ENCODE measurements around the gene RAPGEF3.

The RAPGEF3 gene

GRCh38 chr12:47754126-47754525 lies 4.6 kb downstream of the RAPGEF3 start:
- DNase-seq (ENCODE audit: low read depth): no peak
- TF ChIP-seq, protein P1, sequence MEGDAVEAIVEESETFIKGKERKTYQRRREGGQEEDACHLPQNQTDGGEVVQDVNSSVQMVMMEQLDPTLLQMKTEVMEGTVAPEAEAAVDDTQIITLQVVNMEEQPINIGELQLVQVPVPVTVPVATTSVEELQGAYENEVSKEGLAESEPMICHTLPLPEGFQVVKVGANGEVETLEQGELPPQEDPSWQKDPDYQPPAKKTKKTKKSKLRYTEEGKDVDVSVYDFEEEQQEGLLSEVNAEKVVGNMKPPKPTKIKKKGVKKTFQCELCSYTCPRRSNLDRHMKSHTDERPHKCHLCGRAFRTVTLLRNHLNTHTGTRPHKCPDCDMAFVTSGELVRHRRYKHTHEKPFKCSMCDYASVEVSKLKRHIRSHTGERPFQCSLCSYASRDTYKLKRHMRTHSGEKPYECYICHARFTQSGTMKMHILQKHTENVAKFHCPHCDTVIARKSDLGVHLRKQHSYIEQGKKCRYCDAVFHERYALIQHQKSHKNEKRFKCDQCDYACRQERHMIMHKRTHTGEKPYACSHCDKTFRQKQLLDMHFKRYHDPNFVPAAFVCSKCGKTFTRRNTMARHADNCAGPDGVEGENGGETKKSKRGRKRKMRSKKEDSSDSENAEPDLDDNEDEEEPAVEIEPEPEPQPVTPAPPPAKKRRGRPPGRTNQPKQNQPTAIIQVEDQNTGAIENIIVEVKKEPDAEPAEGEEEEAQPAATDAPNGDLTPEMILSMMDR (conservative IDR thresholded peaks at IDR 0.05; ENCODE audit: low read depth, low read length): no peak

GRCh38 chr12:47753021-47754001 lies 5.4 kb downstream of the RAPGEF3 start:
- TF ChIP-seq, protein P1 (conservative IDR thresholded peaks at IDR 0.05; ENCODE audit: low read depth, low read length): no peak
- DNase-seq (ENCODE audit: low read depth): no peak
- no peak overlapping the region for H3K4me3 ChIP-seq (ENCODE audit: low read length)

More at GRCh38 chr12:47754126-47754525, 4.6 kb downstream of the RAPGEF3 start:
- H3K4me3 ChIP-seq (ENCODE audit: low read length): no peak overlapping the region

GRCh38 chr12:47752552-47752951 lies 6.1 kb downstream of the RAPGEF3 start:
- TF ChIP-seq, protein P1 (conservative IDR thresholded peaks at IDR 0.05; ENCODE audit: low read depth, low read length): no peak
- no peak overlapping the region for H3K4me3 ChIP-seq (ENCODE audit: low read length)
- no peak for DNase-seq (ENCODE audit: low read depth)

DNA sequence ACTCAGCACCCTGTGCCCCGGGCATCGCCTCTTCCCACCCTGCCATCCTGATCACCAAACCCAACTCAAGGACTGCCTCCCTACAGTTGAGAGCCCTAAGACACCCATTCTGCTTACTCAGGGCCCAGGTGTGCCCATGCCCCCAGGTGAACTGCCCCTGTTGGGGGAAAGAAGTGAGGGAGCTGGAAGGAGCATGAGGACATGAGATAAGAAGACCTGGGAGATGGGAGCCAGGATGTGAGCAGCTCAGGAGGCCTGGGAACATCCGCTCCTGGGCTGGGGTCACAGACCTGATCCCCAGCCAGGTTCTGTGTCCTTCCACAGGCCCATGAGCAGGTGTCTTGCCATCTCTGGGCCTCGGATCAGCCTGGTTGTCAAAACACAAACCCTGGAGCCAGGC lies 6.6 kb downstream of the RAPGEF3 start:
- no peak for DNase-seq (ENCODE audit: low read depth)
- TF ChIP-seq, protein P1 (conservative IDR thresholded peaks at IDR 0.05; ENCODE audit: low read depth, low read length): no peak
- no peak overlapping the region for H3K4me3 ChIP-seq (ENCODE audit: low read length)

DNA sequence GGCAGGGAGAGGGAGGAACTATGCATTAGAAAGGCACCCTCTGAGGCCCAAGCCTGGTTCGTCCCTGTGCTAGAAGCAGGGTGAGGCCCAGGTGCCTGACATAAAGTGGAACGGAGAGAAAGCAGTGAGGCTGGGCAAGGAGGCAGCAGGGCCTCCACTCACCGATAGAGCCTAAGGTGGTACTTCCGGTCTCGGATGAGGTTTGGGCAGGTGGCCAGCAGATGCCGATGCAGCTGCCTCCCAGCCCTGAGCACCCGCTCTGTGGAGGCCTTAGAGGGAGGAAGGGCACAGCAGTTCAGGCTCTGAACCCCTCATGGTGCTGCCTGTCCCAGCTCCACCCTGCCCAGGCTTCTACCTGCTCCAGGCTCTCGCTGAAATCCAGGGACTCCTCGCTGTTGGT lies 7.1 kb downstream of the RAPGEF3 start:
- no peak overlapping the region for H3K4me3 ChIP-seq (ENCODE audit: low read length)
- no peak for DNase-seq (ENCODE audit: low read depth)
- TF ChIP-seq, protein P1 (conservative IDR thresholded peaks at IDR 0.05; ENCODE audit: low read depth, low read length): no peak

- H3K4me3 ChIP-seq (ENCODE audit: low read length): no peak overlapping the region
- TF ChIP-seq, protein P1 (conservative IDR thresholded peaks at IDR 0.05; ENCODE audit: low read depth, low read length): no peak
- DNase-seq (ENCODE audit: low read depth): no peak
These were observed 7.7 kb downstream of the RAPGEF3 start for GRCh38 chr12:47750916-47751470.

All from retinal pigment epithelial cell (primary cell).